Neuronal stem cell (in vitro differentiated cells): ENCODE results near the gene DCLRE1A. TPM values are rescaled to one million over a fixed set of nuclear protein-coding genes. Genes with fewer than 3 reads are reported as not detected.

Source experiments
- DNase-seq: peaks from one replicate; pipeline ENCODE4 v3.0.0-alpha.2; 2013; ENCODE audit warnings: low spot score
- H2AFZ ChIP-seq: one replicate; pipeline ENCODE4 v1.6.1; 2013; ENCODE audit warnings: mild to moderate bottlenecking, low read length, inconsistent platforms
- H2AK5ac ChIP-seq: 2 replicates; pipeline ENCODE4 v1.6.1; 2013; ENCODE audit warnings: low read depth, mild to moderate bottlenecking, inconsistent platforms, low read length, moderate library complexity, mixed read lengths
- H2BK120ac ChIP-seq: 2 replicates; pipeline ENCODE4 v1.6.1; 2013; ENCODE audit warnings: low read depth, mild to moderate bottlenecking, inconsistent platforms, low read length, moderate library complexity, mixed read lengths
- H2BK12ac ChIP-seq: one replicate; pipeline ENCODE4 v1.6.1; 2013; ENCODE audit warnings: low read length, inconsistent platforms
- H2BK15ac ChIP-seq: 2 replicates; pipeline ENCODE4 v1.6.1; 2013; ENCODE audit warnings: mild to moderate bottlenecking, low read length, inconsistent platforms, mixed read lengths
- H2BK5ac ChIP-seq: one replicate; pipeline ENCODE4 v1.6.1; 2013; ENCODE audit warnings: inconsistent platforms, mild to moderate bottlenecking, low read length, moderate library complexity
- H3K14ac ChIP-seq: one replicate; pipeline ENCODE4 v1.6.1; 2013; ENCODE audit warnings: low read length, inconsistent platforms
- H3K18ac ChIP-seq: 2 replicates; pipeline ENCODE4 v1.6.1; 2013; ENCODE audit warnings: low read length, inconsistent platforms
- H3K23ac ChIP-seq: 2 replicates; pipeline ENCODE4 v1.6.1; 2013; ENCODE audit warnings: low read depth, mild to moderate bottlenecking, mixed read lengths, low read length, inconsistent platforms; ENCODE audit not compliant: poor library complexity
- H3K27ac ChIP-seq: replicated peaks from 3 replicates; pipeline ENCODE4 v1.5.1; 2013; ENCODE audit warnings: low read length, inconsistent platforms
- H3K27me3 ChIP-seq, 3 experiments: 2 replicates each; pipeline ENCODE4 v1.6.1; 2013; ENCODE audit warnings: low read length in 3 of 3, mild to moderate bottlenecking in 2 of 3, inconsistent platforms in 1 of 3, low read depth in 1 of 3, mixed read lengths in 1 of 3, moderate library complexity in 1 of 3; ENCODE audit not compliant: control insufficient read depth in 3 of 3, insufficient read depth in 3 of 3
- H3K36me3 ChIP-seq, 2 donors: replicated peaks in 1 of 2; 2 replicates each; pipeline ENCODE4 v1.6.1; 2013; ENCODE audit warnings: low read length in 2 of 2; ENCODE audit not compliant: control insufficient read depth in 2 of 2, insufficient read depth in 2 of 2
- H3K4ac ChIP-seq: 2 replicates; pipeline ENCODE4 v1.6.1; 2013; ENCODE audit warnings: inconsistent platforms, mild to moderate bottlenecking, low read length, moderate library complexity
- H3K4me1 ChIP-seq, 2 donors: 1 replicate in 1 of 2; 2 replicates in 1 of 2; pipeline ENCODE4 v1.6.1; 2013; ENCODE audit warnings: low read length in 2 of 2, low read depth in 1 of 2; ENCODE audit not compliant: control insufficient read depth in 2 of 2, insufficient read depth in 1 of 2
- H3K4me2 ChIP-seq: one replicate; pipeline ENCODE4 v1.6.1; 2013; ENCODE audit warnings: mild to moderate bottlenecking, low read length, inconsistent platforms; ENCODE audit not compliant: insufficient read depth, poor library complexity, severe bottlenecking
- H3K4me3 ChIP-seq, 2 donors: 2 replicates each; pipeline ENCODE4 v1.5.1; 2013; ENCODE audit warnings: low read length in 2 of 2, mild to moderate bottlenecking in 2 of 2, inconsistent platforms in 1 of 2, moderate library complexity in 1 of 2
- H3K79me1 ChIP-seq: one replicate; pipeline ENCODE4 v1.6.1; 2013; ENCODE audit warnings: low read depth, mild to moderate bottlenecking, inconsistent platforms, low read length, moderate library complexity
- H3K9ac ChIP-seq: one replicate; pipeline ENCODE4 v1.6.1; 2013; ENCODE audit warnings: mild to moderate bottlenecking, low read depth, low read length, inconsistent platforms; ENCODE audit not compliant: poor library complexity
- H3K9me3 ChIP-seq, 2 donors: replicated peaks in 1 of 2; 2 replicates each; pipeline versions ENCODE3 to v1.6.1; 2013; ENCODE audit warnings: low read length in 2 of 2, mild to moderate bottlenecking in 2 of 2, inconsistent platforms in 1 of 2, low read depth in 1 of 2, mixed read lengths in 1 of 2, moderate library complexity in 1 of 2; ENCODE audit not compliant: control insufficient read depth in 2 of 2, insufficient read depth in 1 of 2
- H4K8ac ChIP-seq: one replicate; pipeline ENCODE4 v1.6.1; 2013; ENCODE audit warnings: low read depth, mild to moderate bottlenecking, inconsistent platforms, low read length, moderate library complexity
- H4K91ac ChIP-seq: one replicate; pipeline ENCODE4 v1.6.1; 2013; ENCODE audit warnings: low read length, low read depth, mild to moderate bottlenecking, inconsistent platforms; ENCODE audit not compliant: poor library complexity
- WGBS, 2 donors: extraction: QIAGEN DNeasy Blood & Tissue Kit; methylation state at CpG; one replicate each; pipeline ENCODE4 v1.1.7; 2013; ENCODE audit warnings: missing lambda C conversion rate in 2 of 2, mixed read lengths in 1 of 2; ENCODE audit not compliant: insufficient read length in 2 of 2, insufficient replicate concordance in 1 of 2; ENCODE audit errors: extremely low coverage in 2 of 2; 5-methylcytosine and 5-hydroxymethylcytosine counted together
- small RNA-seq: library from polyadenylated mRNA; stranded (forward); fragments of <200 nt; extraction: miRNeasy Mini kit (QIAGEN cat#:217004); gene quantifications from one replicate; pipeline ENCODE3, GENCODE V24; 2013; ENCODE audit not compliant: insufficient read depth

The DCLRE1A gene

GRCh38 chr10:113788604-113789083 lies 65.2 kb downstream of the DCLRE1A start:
- Histone ChIP-seq H3K23ac (no peak overlapping the region), H3K4me2 (no peak overlapping the region), H3K4ac (no peak overlapping the region), H2BK5ac (no peak overlapping the region), H3K18ac (no peak overlapping the region), H2BK15ac (no peak overlapping the region), H3K4me1 (peaks cover 0 to 1% of the 10 kb centered on the region in 2 donors), H4K91ac (no peak overlapping the region), H3K14ac (no peak overlapping the region), H3K9ac (no peak overlapping the region), H2BK120ac (no peak overlapping the region), H3K79me1 (no peaks in the 10 kb centered on the region), H3K9me3 (no peaks in the 10 kb centered on the region), H3K27me3 (peaks cover 0 to 13% (median 0%) of the 10 kb centered on the region in 3 experiments), H3K36me3 (no peaks in the 10 kb centered on the region), H2BK12ac (no peak overlapping the region), H3K27ac (no peak overlapping the region), H2AFZ (peak overlapping the region; percentile 6), H2AK5ac (no peak overlapping the region), H4K8ac (no peak overlapping the region), H3K4me3 (no peak overlapping the region)
- WGBS, 2 donors: no CpG with 5 or more reads among the region's 9 CpGs
- DNase-seq: no peak

Small RNA genes lying within 50 kb of the gene (small RNA-seq; reads per million reads assigned to genes)
- gene RF00560: not detected
